GM21528 (cell line): ENCODE data around the gene SNAP47.

Experiments
- ATAC-seq: cut with Tn5 transposase; IDR thresholded peaks from one replicate; pipeline ENCODE4 v1.9.1; 2021; ENCODE audit warnings: mild to moderate bottlenecking, moderate library complexity; ENCODE audit not compliant: unreplicated experiment, low FRiP score

The SNAP47 gene

DNA sequence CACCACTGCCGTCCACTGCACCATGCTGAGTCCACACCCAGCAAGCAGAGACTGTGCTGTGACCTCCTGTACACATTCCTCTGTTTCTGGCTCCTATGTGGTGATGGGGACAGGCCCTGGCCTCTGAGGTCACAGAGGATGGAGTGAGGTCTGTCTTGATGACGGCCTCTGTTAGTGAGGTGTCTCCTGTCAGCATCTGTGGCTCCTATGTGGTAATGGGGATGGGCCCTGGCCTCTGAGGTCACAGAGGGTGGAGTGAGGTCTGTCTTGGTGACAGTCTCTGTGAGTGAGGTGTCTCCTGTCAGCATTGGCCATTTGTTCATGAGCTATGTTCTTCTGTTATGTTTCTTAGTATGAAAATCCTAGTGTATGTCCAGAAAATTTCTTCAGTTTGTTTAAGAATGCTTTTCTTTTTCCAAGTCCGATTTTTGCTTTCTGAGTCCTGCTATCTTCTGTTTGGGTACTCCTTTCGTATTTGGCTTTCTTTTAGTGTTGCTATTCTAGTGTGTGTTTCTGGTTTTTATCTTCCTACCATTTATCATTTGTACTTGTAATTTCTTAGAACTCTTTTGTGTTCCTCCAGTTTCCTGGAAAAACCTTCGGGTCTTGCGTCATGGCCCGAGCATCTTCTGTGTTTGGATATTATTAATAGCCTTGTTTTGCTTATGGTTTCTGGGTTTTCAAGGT, 13.4 kb downstream of the SNAP47 start:
- ATAC-seq: no peak

DNA sequence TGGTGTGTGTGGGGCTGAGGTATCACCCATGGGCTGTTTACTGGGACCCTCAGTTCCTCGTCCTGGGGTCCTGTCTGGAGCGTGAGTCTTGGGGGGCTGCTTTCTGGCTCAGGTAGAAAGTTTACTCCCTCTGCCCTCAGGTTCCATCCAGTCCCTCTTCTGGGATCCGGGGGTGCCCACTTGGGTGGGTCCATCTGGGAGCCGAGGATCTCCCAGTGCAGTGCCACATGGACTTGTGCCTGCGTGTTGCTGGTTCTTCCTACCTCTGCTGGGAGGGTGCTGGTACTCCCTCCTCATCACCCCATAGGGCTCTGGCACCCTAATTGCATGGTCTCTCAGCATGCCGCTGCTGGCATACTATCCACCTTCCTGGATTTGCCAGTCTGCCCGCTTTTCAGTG, 14.0 kb downstream of the SNAP47 start:
- no peak for ATAC-seq

DNA sequence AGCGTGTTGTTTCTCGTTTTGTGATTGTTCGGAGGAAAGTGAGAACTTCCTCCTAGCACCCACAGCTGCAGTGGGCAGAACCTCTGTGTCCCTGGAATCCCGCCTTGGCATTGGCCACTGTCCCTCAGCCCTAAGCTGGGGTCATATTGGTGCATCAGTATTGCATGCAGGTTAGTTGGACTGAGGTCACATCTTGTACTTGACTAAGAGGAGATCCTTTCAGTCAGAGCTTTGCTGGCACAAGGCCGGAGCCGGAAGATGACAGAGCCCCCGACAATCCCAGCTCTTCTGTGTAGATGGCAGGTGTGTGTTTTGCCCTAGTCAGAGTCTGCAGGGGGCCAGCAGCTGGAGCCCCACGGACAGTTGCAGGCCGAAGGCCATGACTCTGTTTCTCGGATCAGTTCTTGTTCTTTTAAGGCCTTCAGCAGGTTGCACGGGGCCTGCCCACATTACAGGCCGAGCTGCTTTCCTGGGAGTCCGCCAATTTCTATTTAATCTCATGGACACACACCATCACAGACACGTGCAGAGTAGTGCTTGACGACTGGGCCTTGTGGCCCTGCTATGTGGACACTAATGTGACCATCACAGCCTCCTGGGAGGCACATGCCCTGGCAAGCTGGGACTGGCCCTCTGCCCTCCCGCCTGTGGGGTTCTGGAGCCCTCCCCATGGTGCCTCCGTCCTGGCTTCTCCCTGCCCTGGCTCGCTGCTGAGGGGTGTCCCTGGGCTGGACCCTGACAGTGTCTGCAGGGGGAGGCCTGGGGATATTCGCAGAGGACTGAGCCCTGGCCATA, 14.9 kb downstream of the SNAP47 start:
- ATAC-seq: no peak

DNA sequence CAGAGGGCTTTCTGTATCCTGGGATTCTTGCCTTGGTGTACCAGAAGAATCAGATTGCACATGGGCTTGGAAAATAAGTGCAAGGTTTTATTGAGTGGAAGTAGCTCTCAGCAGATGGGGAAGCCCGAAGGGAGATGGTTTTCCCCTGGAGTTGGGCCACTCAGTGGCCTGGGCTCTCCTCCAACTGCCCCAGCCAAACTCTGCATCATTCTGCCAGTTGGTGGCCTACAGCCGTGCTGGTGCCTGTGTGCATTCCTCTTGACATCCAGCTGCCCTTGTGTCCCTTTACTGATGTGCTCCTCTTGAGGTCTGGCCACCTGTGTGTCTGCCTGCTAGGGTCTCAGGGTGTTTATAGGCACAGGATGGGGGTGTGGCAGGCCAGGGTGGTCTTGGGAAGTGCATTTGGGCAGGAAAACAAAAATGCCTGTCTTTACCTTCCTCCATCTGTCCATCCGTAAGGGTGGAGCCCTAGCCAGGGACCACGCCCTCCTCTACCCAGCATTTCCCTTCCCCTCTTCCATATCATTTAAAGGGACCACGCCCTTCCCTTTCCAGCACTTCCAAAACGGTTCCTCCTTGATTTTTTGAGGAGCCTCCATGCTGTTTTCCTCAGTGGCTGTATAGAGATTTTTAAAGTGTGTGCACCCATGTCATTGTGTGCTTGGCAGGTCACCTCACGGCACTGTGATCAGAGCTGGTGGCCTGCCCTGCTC, 18.9 kb downstream of the SNAP47 start:
- no peak for ATAC-seq

DNA sequence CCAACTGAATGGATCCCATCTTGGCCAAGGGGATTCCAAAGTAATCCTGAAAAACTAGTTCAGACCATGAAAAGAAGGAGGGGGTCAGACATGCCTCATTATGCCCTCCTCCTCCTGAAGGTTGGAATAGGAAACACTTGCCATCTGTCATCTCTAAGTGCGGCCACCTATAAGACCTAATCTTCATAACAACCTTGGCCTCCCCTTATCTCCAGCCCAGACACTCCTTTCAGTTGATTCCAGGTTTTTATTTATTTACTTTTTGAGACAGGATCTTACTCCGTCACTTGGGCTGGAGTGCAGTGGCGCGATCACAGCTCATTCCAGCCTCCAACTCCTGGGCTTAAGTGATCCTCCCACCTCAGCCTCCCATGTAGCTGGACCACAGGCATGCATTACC, 19.7 kb downstream of the SNAP47 start:
- ATAC-seq: no peak

DNA sequence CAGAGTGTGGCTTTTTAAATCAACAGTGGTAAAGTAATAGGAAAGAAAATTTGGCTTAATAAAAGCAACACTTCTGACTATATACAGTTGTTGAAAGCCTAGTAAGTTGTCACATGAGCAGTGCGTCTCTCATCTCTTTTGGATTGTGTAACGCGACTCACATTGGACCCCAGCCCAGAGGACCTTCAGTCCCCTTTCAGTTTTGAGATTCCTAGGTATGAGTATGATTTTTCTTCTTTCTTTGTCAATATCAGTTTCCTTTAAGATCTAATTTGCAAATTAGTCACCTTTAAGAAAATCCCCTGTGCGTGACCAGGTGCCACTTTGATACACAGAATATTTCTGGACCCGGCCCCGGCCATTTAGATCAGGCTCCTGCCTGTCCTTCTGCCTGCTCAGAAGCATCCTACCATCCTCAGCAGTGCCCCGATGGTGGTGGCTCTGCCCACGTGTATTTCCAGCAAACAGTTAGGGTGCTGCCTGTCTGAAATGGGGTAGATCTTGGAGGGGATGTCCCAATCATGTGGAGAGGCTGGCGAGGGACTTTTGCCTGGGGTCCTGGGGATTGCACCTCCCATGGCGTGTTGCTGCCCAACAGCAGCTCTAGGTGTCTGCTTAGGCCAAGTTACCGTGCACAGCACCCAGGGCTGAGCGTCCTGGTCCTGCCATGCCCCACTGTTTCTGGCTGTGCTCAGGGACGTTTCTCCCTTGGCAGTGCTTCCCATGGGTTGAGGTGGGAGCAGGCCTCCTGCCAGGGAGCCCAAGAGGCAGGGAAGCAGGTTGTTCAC, 21.1 kb downstream of the SNAP47 start:
- no peak for ATAC-seq

DNA sequence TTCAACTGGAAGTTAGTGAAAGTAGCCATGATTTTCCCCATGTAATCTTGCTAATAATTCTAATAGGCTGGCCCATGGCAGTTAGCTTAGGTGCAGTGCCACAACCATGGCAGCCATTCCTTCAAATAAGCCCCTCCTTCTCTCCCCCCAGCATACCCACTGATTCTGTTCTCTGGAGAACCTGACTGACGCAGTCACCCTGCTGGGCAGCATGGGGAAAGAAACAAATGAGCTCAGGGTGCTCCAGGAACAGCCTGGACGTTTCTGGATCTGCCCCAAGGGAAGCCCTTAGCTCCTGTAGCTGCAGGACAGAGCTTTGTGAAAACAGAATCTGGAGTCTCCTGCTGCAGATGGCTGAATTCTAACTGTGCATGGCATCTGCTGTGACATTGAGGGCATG, 22.5 kb downstream of the SNAP47 start:
- ATAC-seq: no peak

DNA sequence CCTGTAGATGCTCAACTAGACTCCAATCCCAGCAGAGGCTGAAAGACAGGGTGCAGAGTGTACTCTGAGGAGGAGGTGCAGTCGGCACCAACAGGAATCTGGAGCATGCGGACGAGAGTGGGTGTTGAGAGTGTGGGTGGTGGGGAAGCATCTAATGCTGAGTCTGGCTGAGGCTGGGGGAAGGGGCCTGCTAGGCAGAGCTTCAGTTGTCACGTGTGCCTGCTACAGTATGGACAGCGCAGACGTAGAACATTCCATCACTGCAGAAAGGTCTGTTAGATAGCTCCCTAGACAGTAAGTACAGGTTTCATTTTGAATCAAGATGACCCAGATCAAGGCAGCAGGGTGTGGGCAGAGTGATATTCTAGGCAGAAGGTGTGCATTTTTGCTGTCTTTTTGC, 23.1 kb downstream of the SNAP47 start:
- ATAC-seq: no peak

DNA sequence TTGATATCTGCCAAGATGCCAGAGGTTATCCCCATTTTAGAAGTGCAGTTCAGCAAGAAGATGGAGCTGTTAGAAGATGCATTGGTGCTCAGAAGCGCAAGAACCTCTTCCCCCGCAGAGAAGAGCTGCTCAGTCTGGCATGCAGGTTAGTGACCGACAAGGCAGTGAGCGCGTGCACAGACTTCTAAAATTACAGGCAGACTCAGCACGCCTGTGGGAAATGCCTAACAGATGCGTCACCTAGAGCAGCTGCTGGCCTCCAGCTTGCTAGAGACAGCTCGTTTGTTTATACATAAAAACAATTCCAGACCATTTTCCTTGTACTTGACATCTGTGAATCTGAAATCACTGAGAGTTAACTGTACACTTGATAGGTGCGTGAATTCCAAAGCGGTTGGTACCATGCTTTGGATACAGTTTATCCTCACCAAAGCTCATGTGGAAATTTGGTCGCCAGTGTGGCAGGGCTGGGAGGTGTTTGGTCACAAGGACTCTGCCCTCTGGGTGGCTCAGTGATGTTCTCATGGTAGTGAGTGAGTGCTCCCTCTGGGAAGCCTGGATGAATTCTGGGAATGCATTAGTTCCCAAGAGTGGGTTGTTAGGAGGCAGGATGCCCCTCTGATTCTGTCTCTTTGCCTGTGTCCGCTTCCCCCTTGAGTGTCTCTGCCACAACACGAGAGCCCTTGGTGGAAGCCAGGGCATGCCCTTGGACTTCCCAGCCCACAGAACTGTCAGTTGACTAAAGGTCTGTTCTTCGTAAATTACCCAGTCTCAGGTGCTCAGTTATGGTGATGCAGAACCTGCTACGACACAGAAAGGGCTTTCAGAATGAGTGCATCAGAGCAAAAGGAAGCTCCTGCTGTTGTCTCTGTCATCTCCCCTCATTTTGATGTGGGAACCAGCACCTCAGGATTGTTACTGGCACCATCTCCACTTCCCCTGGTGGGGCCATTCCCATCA, 24.4 kb downstream of the SNAP47 start:
- ATAC-seq: no peak

DNA sequence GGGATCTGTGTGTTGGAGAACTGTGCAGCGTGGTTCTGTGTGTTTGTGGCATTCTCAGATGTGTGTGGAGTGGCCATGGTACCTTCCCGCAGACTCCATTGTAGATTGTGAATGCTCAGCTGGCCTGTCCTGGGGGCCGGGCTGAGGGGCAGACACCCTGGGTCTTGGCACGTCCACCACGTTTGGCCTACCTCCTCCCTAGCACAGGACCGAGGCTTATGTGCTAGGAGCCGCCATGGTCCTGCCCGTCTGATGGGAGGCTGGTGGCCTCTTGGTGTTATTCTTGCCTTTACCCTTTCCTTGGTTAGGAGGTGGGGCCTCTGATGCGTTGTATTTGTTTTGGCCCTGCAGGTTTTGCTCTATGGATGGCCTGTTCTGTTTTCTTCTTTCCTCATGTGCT, 25.1 kb downstream of the SNAP47 start:
- ATAC-seq: no peak

DNA sequence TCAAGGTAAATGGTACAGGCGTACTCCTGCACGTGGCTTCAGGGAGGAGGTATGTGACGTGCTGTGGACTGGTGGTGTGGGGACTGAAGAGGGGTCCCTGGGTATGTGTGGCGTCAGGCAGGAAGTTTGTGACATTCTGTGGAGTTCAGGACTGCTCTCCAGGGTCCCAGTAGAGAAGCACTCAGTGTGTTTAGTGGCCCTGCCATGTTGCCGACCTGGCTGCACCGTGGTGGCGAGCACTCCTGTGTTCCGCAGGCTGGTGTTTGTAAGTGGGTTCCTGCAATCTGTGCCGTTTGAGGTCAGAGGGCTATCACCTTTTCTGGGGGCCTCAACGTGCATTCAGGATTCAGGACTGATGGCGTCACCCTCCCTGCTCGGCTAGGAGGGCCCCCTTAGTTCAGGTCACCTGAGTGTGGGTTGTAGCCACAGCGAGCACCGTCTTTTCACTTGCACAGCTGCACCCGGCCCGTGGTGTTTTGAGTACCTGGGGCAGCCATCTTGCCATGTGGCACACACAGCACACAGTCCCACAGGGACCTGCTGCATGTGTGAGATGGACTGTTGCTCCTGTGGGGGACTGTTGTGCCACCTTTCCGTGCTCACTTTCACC, 26.5 kb downstream of the SNAP47 start:
- no peak for ATAC-seq

DNA sequence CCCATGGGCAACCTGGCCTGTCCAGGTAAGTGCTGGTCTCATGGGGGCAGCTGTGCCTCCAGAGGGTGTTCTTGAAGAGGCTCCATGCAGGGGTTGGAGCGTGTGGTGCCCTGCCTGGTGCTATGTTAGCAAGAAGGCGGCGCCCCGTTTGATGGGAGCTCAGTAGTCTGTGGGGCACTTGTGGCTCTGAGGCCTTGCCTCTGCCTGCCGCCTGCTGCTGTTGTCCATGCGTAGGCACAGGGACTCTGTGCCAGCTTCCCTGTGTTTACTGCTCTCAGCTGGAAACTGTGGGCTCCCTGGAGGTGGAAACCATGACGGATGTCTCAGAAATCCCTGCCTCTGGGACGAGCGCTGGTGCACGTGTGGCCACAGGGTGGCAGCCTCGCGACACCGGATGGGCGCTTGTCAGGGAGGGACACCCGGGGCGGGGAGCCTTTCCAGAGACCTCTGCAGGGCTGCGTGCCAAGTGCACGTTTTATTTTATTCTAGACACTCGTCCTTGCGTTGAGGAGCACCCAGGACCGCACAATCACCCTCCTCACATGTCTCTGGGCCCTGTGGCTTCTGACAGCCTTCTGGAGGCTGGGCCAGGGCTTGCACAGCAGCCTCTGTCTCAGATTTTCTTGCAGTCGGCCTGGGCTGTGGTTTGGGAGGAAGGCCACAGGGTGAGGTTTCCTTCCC, 27.1 kb downstream of the SNAP47 start:
- peak; percentile 79 for ATAC-seq

DNA sequence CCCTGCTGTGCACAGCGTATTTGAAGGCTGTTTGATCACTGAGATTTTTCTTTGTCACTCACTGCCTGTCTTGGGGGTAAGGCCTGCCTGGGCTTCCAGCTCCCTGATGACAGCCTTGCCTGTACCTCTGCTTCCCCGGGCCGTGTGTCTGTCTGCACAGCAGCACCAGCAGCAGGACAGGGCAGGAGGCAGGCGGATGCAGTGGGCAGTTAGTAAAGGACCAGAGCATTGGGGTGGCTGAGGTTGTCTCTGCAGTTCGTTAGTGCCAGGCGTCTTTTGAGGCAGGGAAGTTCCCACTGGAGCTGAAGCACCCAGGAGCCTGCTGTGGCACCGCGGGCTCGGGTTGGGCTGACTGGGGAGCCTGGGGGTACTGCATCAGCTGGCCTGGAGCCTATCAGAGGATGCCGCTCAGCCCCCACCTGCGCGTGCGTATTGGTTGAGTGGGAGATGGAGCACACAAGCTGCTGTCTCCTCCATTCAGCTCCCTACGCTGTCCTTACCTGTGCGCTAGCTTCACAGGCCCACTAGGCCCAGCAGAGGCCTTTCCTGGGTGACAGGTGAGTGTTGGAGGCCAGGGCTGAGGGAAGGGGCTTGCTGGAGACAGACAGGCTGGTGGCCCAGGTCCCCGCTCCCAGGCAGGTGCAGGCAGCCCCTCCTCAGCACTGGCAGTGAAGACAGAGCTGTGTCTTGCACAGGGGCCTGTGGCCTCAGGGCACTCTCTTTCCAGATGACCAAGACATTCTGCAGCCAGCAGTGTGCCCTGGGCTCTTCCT, 28.2 kb downstream of the SNAP47 start:
- ATAC-seq: no peak

DNA sequence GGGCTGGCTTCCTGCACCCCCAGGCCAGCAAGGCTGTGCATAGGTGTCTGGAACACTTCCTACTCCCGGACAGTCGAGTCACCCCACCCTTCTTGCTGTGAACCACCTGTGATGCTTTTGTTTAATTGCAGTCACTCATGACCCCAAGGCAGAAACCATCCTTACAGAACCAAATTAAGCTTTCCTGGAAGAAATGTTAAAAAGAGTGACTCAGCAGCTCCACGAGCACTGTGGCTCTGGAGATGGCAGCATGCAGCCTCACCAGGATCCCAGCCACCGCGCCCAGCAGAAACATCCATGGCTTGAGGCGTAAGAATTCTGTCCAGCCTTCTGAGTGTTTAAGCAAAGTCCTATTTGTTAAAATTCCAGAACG, 28.8 kb downstream of the SNAP47 start:
- no peak for ATAC-seq

DNA sequence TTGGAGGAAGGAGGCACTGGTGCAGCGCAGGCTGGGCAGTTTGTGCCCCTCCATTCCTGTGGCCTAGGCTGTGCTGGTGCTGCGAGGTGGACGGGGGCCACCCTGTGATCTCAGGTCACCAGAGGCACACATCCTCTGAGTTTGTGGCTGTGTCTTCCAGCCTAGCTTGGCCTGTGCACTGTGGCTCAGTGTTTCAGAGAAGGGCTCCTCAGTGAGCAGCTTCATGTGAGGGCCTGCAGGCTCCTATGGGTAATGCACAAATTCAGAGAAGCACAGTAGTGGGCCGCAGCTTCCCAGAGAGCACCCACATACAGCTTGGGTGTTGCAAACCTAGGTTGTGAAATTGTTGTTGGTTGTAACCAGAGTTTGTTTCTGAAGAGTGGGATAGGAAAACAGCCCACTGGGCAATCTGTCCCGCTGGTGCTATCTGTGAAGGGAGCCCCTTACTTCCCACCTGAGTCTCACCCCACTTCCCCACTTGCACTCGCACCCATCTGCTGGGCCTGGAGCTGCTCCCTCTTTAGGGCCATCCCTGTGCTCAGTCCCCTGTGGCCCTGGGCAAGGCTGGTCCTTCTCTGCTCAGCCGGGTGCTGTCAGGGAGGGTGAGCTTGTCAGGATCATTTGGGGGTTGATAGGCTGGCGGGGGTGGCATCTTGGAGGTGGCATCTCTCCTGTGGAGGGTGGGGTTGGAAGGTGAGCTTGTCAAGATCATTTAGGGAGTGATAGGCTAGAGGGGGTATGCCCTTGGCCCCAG, 30.2 kb downstream of the SNAP47 start:
- ATAC-seq: no peak

DNA sequence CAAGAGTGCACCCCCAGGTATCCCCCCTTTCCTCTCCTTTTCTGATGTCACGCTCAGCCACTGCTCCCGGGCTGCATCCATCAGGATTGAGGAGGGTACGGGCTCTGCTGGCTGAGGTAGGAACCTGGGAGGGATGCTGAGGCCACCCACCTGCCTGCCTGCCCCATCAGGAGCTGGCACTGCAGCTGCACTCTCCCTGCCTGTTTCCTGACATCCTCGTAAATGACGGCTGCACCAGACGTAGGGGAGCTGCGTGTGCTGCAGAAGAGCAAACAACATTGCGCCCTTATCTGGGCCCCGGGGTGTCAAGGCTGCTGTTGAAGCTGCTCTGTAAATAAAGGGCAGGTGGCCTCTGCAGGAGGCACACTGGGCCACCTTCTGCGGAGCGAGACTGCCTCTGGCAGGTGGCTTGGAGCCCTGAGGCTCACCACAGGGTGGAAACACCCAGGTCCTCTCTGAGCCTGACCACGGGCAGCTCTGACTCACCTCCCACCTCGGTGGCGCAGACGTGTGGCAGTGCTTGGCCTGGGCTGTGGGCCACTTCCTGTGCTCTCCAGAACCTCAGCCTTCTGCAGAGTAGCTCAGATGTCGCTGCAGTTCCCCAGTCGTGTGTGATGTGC, 30.9 kb downstream of the SNAP47 start:
- ATAC-seq: no peak
